ENCODE measurements around the gene POFUT1. TPM values are rescaled to one million over a fixed set of nuclear protein-coding genes. Genes with fewer than 3 reads are reported as not detected.
"Not testable (repeated sequence)": the region's sequence is repeated elsewhere in the genome, so short reads cannot be mapped to it uniquely, and the experiment has no call there.

The POFUT1 gene
- polyA plus RNA-seq (ENCODE audit: insufficient read length in 4 of 4), result 10 to 100 TPM; 42.3 to 49.6 (median 45.9) TPM

GRCh38 chr20:32207626-32208498 is at the start of gene POFUT1, which contains the start of gene PLAGL2:
Gene POFUT1 (plus strand): TSS chr20:32207880. CDS start chr20:32207942, 62 bp downstream.
Gene PLAGL2 (minus strand): TSS chr20:32207743. CDS start chr20:32202178, 5,565 bp downstream.
- DNase-seq (ENCODE audit: low read depth in 4 of 4, low spot score in 3 of 4), result peak; percentile 47 to 80 (median 76)

GRCh38 chr20:32158351-32158750 is 49.3 kb upstream of the POFUT1 start:
- DNase-seq (ENCODE audit: low read depth in 4 of 4, low spot score in 3 of 4), result no peak

- DNase-seq (ENCODE audit: low read depth in 4 of 4, low spot score in 3 of 4), result no peak
Measured at GRCh38 chr20:32158943-32159660, 48.6 kb upstream of the POFUT1 start.

- DNase-seq (ENCODE audit: low read depth in 4 of 4, low spot score in 3 of 4), result no peak
Measured at GRCh38 chr20:32159766-32160221, 47.9 kb upstream of the POFUT1 start.

GRCh38 chr20:32160341-32160740 is 47.3 kb upstream of the POFUT1 start:
- DNase-seq (ENCODE audit: low read depth in 4 of 4, low spot score in 3 of 4), result no peak

- DNase-seq (ENCODE audit: low read depth in 4 of 4, low spot score in 3 of 4), result no peak
Measured at GRCh38 chr20:32162351-32162750, 45.3 kb upstream of the POFUT1 start.

- DNase-seq (ENCODE audit: low read depth in 4 of 4, low spot score in 3 of 4), result no peak
Measured at GRCh38 chr20:32163951-32164350, 43.7 kb upstream of the POFUT1 start.

- no peak for DNase-seq (ENCODE audit: low read depth in 4 of 4, low spot score in 3 of 4)
Measured at GRCh38 chr20:32164984-32165735, 42.5 kb upstream of the POFUT1 start.

GRCh38 chr20:32165836-32166545 is 41.7 kb upstream of the POFUT1 start:
- no peak for DNase-seq (ENCODE audit: low read depth in 4 of 4, low spot score in 3 of 4)

- no peak for DNase-seq (ENCODE audit: low read depth in 4 of 4, low spot score in 3 of 4)
Measured at GRCh38 chr20:32167552-32167951, 40.1 kb upstream of the POFUT1 start.

GRCh38 chr20:32168184-32168910 is 39.3 kb upstream of the POFUT1 start:
- no peak for DNase-seq (ENCODE audit: low read depth in 4 of 4, low spot score in 3 of 4)

GRCh38 chr20:32177696-32178095 is 30.0 kb upstream of the POFUT1 start:
- DNase-seq (ENCODE audit: low read depth in 4 of 4, low spot score in 3 of 4), result not testable (repeated sequence)

- DNase-seq (ENCODE audit: low read depth in 4 of 4, low spot score in 3 of 4), result no peak
Measured at GRCh38 chr20:32179515-32179914, 28.2 kb upstream of the POFUT1 start.

- DNase-seq (ENCODE audit: low read depth in 4 of 4, low spot score in 3 of 4), result no peak
Measured at GRCh38 chr20:32179934-32180333, 27.7 kb upstream of the POFUT1 start.

GRCh38 chr20:32181606-32182005 is 26.1 kb upstream of the POFUT1 start:
- no peak for DNase-seq (ENCODE audit: low read depth in 4 of 4, low spot score in 3 of 4)

GRCh38 chr20:32183947-32184635 is 23.6 kb upstream of the POFUT1 start:
- no peak for DNase-seq (ENCODE audit: low read depth in 4 of 4, low spot score in 3 of 4)

GRCh38 chr20:32184961-32185603 is 22.6 kb upstream of the POFUT1 start:
- DNase-seq (ENCODE audit: low read depth in 4 of 4, low spot score in 3 of 4), result no peak

GRCh38 chr20:32186506-32186905 is 21.2 kb upstream of the POFUT1 start:
- DNase-seq (ENCODE audit: low read depth in 4 of 4, low spot score in 3 of 4), result no peak
